Ishikawa (cell line): Measurements from ENCODE around the gene ZNF160.

ENCODE experiments used
- CEBPB ChIP-seq: IDR thresholded peaks from 2 replicates; pipeline ENCODE4 v1.6.1; 2012
- CREB1 ChIP-seq: IDR thresholded peaks from 2 replicates; pipeline ENCODE4 v1.6.1; 2012; ENCODE audit warnings: low read depth
- EGR1 ChIP-seq: IDR thresholded peaks from 2 replicates; pipeline ENCODE4 v1.6.1; 2012
- EP300 ChIP-seq: IDR thresholded peaks from 2 replicates; pipeline ENCODE4 v1.6.1; 2012; ENCODE audit warnings: borderline replicate concordance
- FOXM1 ChIP-seq: IDR thresholded peaks from 2 replicates; pipeline ENCODE4 v1.6.1; 2012; ENCODE audit warnings: low read depth, borderline replicate concordance
- MAX ChIP-seq: IDR thresholded peaks from 2 replicates; pipeline ENCODE4 v1.6.1; 2012
- NFIC ChIP-seq: IDR thresholded peaks from 2 replicates; pipeline ENCODE4 v1.6.1; 2012
- RAD21 ChIP-seq: IDR thresholded peaks from 2 replicates; pipeline ENCODE4 v1.6.1; 2012; ENCODE audit warnings: low read depth
- TAF1 ChIP-seq: IDR thresholded peaks from 2 replicates; pipeline ENCODE4 v1.6.1; 2012; ENCODE audit warnings: low read depth, mild to moderate bottlenecking
- TCF12 ChIP-seq: IDR thresholded peaks from 2 replicates; pipeline ENCODE4 v1.6.1; 2012; ENCODE audit warnings: low read depth
- TEAD4 ChIP-seq: IDR thresholded peaks from 2 replicates; pipeline ENCODE4 v1.6.1; 2012
- YY1 ChIP-seq: IDR thresholded peaks from 2 replicates; pipeline ENCODE4 v1.6.1; 2012; ENCODE audit warnings: low read depth
- ZBTB7A ChIP-seq: IDR thresholded peaks from 2 replicates; pipeline ENCODE4 v1.6.1; 2012; ENCODE audit warnings: low read depth
- TF ChIP-seq, protein P1 (sequence below): IDR thresholded peaks from 2 replicates; pipeline ENCODE4 v1.6.1; 2012; ENCODE audit warnings: low read depth, mild to moderate bottlenecking
- TF ChIP-seq, protein P2 (sequence below): IDR thresholded peaks from 2 replicates; pipeline ENCODE4 v1.6.1; 2012

ZNF160 gene

GRCh38 chr19:53112286-53112685, 9.1 kb upstream of the ZNF160 start:
- no peak for TF ChIP-seq CREB1
- TF ChIP-seq NFIC: no peak
- no peak for TF ChIP-seq YY1
- no peak for TF ChIP-seq CEBPB
- TF ChIP-seq RAD21: no peak
- TF ChIP-seq TEAD4: no peak
- TF ChIP-seq MAX: no peak
- no peak for TF ChIP-seq EP300
- TF ChIP-seq TAF1: no peak
- no peak for TF ChIP-seq FOXM1
- no peak for TF ChIP-seq ZBTB7A
- no peak for TF ChIP-seq EGR1
- TF ChIP-seq, protein P1, sequence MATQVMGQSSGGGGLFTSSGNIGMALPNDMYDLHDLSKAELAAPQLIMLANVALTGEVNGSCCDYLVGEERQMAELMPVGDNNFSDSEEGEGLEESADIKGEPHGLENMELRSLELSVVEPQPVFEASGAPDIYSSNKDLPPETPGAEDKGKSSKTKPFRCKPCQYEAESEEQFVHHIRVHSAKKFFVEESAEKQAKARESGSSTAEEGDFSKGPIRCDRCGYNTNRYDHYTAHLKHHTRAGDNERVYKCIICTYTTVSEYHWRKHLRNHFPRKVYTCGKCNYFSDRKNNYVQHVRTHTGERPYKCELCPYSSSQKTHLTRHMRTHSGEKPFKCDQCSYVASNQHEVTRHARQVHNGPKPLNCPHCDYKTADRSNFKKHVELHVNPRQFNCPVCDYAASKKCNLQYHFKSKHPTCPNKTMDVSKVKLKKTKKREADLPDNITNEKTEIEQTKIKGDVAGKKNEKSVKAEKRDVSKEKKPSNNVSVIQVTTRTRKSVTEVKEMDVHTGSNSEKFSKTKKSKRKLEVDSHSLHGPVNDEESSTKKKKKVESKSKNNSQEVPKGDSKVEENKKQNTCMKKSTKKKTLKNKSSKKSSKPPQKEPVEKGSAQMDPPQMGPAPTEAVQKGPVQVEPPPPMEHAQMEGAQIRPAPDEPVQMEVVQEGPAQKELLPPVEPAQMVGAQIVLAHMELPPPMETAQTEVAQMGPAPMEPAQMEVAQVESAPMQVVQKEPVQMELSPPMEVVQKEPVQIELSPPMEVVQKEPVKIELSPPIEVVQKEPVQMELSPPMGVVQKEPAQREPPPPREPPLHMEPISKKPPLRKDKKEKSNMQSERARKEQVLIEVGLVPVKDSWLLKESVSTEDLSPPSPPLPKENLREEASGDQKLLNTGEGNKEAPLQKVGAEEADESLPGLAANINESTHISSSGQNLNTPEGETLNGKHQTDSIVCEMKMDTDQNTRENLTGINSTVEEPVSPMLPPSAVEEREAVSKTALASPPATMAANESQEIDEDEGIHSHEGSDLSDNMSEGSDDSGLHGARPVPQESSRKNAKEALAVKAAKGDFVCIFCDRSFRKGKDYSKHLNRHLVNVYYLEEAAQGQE: no peak
- TF ChIP-seq TCF12: no peak

- TF ChIP-seq FOXM1 (no peak), NFIC (no peak), EGR1 (no peak), EP300 (no peak), TCF12 (no peak), CREB1 (no peak), TEAD4 (no peak), MAX (no peak), YY1 (no peak), RAD21 (no peak), ZBTB7A (no peak), TAF1 (no peak), CEBPB (no peak)
- TF ChIP-seq, protein P1: no peak
- TF ChIP-seq, protein P2, sequence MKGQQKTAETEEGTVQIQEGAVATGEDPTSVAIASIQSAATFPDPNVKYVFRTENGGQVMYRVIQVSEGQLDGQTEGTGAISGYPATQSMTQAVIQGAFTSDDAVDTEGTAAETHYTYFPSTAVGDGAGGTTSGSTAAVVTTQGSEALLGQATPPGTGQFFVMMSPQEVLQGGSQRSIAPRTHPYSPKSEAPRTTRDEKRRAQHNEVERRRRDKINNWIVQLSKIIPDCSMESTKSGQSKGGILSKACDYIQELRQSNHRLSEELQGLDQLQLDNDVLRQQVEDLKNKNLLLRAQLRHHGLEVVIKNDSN: no peak
These were observed 6.3 kb upstream of the ZNF160 start for GRCh38 chr19:53109527-53109926.

DNA sequence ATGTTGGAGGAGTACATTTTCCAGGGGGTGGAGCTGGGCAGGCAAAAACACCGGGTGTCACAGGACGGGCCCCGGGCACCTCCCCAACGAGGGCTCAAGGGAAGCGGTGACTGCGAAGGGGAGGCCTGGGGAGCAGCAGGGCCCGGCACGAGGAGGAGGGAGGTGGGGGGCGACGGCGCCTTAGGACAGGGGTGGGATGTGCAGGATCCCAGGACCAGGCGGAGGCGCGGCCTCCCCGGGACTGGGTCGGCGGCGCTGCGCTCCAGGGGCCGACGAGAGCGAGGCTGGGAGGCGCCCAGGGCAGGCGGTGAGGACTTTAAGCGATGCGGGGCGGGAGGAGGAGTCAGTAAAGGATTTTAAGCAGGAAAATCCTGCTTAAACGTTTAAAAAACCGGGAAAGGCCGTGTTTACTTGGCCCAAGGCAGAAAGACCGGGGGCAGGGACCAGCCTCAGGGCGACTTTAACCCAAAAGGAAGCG, 427 bp downstream of the ZNF160 start:
- TF ChIP-seq TAF1 (no peak), MAX (no peak), ZBTB7A (no peak), NFIC (no peak), TCF12 (no peak), RAD21 (no peak)

GRCh38 chr19:53102206-53102755, 941 bp downstream of the ZNF160 start:
- TF ChIP-seq RAD21 (no peak), ZBTB7A (no peak), EP300 (no peak), MAX (no peak), CEBPB (no peak), TCF12 (no peak), NFIC (no peak), CREB1 (no peak)
- TF ChIP-seq, protein P2: no peak

DNA sequence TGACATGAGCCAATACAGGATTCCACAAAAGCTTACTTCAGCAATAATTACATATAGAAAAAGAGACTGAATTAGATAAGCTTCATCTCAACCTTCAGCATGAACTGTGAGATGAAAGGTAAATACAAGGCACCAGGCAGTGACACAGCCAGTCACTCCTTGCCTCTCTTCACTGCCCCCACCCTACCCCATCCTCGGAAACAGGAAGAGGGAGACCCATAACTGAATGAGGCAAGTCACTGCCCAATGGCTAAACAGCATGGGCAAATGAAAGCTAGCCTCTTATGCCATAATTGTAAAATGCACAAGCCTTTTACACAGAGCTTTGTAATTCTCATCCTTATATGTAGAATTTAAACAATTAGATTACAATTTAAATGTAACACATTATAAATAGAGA, 1.7 kb downstream of the ZNF160 start:
- TF ChIP-seq CREB1: no peak
- TF ChIP-seq TEAD4: no peak
- TF ChIP-seq, protein P2: no peak
